WTC11 (cell line): Measurements from ENCODE around the gene LOXL3. TPM values are rescaled to one million over a fixed set of nuclear protein-coding genes. Genes with fewer than 3 reads are reported as not detected.

Experiments
- AR ChIP-seq: fragments of 250-450 bp; sonication (Bioruptor Pico); IDR thresholded peaks from 2 replicates; pipeline ENCODE4 v1.9.0; 2021; ENCODE audit warnings: mild to moderate bottlenecking
- ARID4B ChIP-seq: sonication (generic); formaldehyde crosslinking; IDR thresholded peaks from 2 replicates; pipeline ENCODE4 v1.8.0; 2023; ENCODE audit warnings: missing genetic modification reagents, mild to moderate bottlenecking, borderline replicate concordance
- HMGXB4 ChIP-seq: sonication (generic); formaldehyde crosslinking; IDR thresholded peaks from 2 replicates; pipeline ENCODE4 v1.8.1; 2023; ENCODE audit warnings: mild to moderate bottlenecking, moderate library complexity, missing genetic modification reagents
- IRF2 ChIP-seq: sonication (generic); formaldehyde crosslinking; IDR thresholded peaks from 2 replicates; pipeline ENCODE4 v1.8.0; 2022; ENCODE audit warnings: low read depth, missing genetic modification reagents, borderline replicate concordance
- NR1H2 ChIP-seq: sonication (generic); formaldehyde crosslinking; IDR thresholded peaks from 2 replicates; pipeline ENCODE4 v1.9.0; 2021; ENCODE audit warnings: mild to moderate bottlenecking, moderate library complexity, missing genetic modification reagents
- SP1 ChIP-seq: sonication (generic); formaldehyde crosslinking; conservative IDR thresholded peaks from 2 replicates; pipeline ENCODE4 v1.8.1; 2022; ENCODE audit warnings: missing genetic modification reagents
- STAT6 ChIP-seq: sonication (generic); formaldehyde crosslinking; conservative IDR thresholded peaks from 2 replicates; pipeline ENCODE4 v1.8.1; 2023; ENCODE audit warnings: mild to moderate bottlenecking, low read depth, missing genetic modification reagents, moderate library complexity
- TEAD4 ChIP-seq: sonication (generic); formaldehyde crosslinking; IDR thresholded peaks from 2 replicates; pipeline ENCODE4 v1.8.0; 2022; ENCODE audit warnings: mild to moderate bottlenecking, missing genetic modification reagents
- ZNF423 ChIP-seq: fragments of 250-450 bp; sonication (Bioruptor Pico); IDR thresholded peaks from 2 replicates; pipeline ENCODE4 v2.1.2; 2022; ENCODE audit warnings: mild to moderate bottlenecking, moderate library complexity
- ZNF512 ChIP-seq: sonication (generic); formaldehyde crosslinking; IDR thresholded peaks from 2 replicates; pipeline ENCODE4 v1.8.1; 2022; ENCODE audit warnings: missing genetic modification reagents, borderline replicate concordance
- ZNF532 ChIP-seq: fragments of 250-450 bp; sonication (Bioruptor Pico); IDR thresholded peaks from 2 replicates; pipeline ENCODE4 v1.9.0; 2021; ENCODE audit warnings: mild to moderate bottlenecking, borderline replicate concordance
- total RNA-seq: library from RNA; stranded (reverse); gene quantifications from 3 replicates; pipeline ENCODE4 v1.2.3, GENCODE V29; 2021

The LOXL3 gene
- total RNA-seq, 1 experiment from 2014 or later, result 21.1 TPM

- TF ChIP-seq ZNF532 (CRISPR knock-in tag), result no peak
- no peak for TF ChIP-seq HMGXB4 (CRISPR knock-in tag)
- no peak for TF ChIP-seq AR
- TF ChIP-seq SP1 (CRISPR knock-in tag), result no peak
- no peak for TF ChIP-seq ARID4B (CRISPR knock-in tag)
- TF ChIP-seq NR1H2 (CRISPR knock-in tag), result no peak
- no peak for TF ChIP-seq TEAD4 (CRISPR knock-in tag)
- no peak for TF ChIP-seq ZNF423
- TF ChIP-seq ZNF512 (CRISPR knock-in tag), result no peak
- TF ChIP-seq IRF2, result no peak
- TF ChIP-seq STAT6 (CRISPR knock-in tag), result no peak
These were observed 23.1 kb upstream of the LOXL3 start (continued) for GRCh38 chr2:74576863-74577229.
